ENCODE measurements around the gene ST13.
"Not testable (repeated sequence)": the region's sequence is repeated elsewhere in the genome, so short reads cannot be mapped to it uniquely, and the experiment has no call there.

ST13 gene

DNA sequence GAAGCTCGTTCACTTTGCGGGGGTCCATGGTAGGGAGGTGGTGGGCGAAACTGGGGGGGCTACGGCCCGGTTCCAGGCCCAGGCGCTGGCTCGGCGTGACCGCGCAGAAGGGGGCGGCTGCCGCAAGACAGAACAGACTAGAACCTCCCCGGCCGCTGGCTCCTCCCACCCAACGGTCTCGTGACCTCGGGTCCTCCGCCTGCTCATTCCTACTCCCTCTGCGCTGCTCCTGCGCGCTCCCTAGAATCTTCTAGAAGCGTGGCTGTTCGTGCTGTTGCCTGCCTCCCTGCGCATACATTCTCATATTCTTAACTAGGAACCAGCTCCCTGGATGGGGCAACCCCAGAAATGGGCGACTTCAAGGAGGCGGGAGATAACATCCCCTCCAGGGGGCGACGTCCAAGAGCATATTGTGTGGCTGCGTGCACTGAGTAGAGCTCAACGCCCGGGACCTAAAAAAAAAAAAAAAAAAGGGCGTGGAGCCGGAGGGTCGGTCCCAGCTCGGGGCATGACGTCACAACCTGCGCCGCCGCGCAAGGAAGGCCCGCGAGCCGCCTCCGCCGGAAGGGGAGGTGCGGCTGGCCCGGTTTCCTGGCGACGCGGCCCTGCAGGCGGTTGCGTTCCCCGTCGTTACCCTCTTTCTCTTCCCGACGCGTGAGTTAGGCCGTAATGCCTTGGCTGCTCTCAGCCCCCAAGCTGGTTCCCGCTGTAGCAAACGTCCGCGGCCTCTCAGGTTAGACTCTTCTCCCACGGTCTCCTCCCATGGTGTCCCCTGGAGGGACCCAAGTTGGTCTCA, at the start of gene ST13, which contains the start of gene XPNPEP3:
TSS of gene ST13 (minus strand) at position 127 of the 796 bp plus-strand sequence. CDS start at position 28, 99 bp downstream.
TSS of gene XPNPEP3 (plus strand) at position 636 of the 796 bp plus-strand sequence. CDS start at position 670, 34 bp downstream.
- peak; percentile 75 for DNase-seq

GRCh38 chr22:40904101-40904500, 47.7 kb upstream of the ST13 start:
- no peak for DNase-seq

DNA sequence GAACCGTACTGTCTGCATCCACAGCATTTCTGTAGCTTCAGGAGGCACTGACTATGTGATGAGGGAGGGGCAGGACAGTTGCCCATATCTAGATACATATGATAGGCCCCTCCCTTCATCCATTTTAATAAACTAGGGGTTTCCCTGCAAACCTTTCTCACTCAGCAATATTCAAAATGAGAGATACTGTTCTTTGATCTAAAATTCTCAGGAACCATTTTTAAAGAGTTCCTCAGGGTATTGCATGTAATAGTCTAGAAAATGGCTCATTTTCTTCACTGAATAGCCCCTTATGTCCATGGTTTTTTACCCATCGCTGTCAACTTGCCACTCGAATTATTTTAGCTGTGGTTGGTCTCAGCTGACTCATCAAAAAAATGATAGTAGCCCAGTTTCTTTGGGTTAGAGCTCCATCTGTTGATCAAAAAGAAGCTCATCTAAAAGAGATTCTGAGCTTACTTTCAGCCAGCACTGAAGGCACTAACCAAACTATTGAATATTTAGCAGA, 42.5 kb upstream of the ST13 start:
- DNase-seq, result peak; percentile 11

DNA sequence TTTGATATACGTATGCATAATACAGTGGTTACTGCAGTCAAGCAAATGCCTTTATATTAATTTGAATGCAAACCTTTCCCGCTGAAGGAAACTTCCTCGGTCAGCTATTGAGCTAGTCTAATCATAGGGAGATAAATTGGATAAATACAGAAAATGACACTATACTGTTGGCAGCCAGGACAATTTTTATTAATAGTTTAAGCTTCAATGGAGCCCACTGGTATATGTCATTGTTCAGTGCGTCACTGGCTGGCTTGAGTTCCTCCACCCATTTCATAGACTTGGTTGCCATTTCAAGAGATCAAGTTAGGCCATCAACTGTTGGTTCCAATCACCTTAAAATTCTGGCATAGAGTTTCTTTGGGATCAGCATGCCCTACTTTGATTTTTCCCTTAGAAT, 38.0 kb upstream of the ST13 start:
- no peak for DNase-seq

- no peak for DNase-seq
These were observed 34.4 kb upstream of the ST13 start for GRCh38 chr22:40890881-40891280.

DNA sequence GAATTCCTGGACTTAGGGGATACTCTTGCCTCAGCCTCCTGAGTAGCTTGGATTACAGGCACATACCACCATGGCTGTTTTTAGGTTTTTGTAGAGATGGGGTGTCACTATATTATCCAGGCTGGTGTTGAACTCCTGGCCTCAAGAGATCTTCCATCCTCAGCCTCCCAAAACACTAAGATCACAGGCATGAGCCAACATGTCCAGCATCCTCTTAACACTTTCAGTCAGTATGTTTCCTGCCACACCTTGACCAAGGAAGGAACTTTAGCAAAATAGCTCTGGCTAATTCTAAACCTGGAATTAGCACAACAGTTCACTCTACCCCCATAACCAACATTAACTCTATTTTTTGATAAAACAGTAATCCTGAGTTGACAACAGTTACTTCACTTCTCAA, 32.7 kb upstream of the ST13 start:
- no peak for DNase-seq

DNA sequence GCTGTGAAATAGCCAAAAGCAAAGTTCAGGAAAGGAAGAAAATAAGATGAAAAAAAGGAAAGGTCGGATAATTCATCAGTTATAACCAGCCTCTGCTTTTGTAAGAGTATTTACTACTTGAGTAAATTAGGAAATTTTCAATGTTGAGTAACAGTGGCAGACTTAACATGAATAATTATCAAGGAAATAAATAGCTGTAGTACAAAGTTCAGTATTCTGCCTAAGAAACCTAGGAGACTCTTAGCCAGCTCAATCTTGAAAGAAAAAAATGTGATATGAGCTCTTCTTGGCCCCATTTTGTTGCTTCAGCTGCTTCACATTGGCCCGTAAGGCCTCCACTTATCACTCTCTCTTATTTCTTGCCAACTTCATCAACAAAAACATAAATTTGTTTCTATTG, 22.5 kb upstream of the ST13 start:
- no peak for DNase-seq

DNA sequence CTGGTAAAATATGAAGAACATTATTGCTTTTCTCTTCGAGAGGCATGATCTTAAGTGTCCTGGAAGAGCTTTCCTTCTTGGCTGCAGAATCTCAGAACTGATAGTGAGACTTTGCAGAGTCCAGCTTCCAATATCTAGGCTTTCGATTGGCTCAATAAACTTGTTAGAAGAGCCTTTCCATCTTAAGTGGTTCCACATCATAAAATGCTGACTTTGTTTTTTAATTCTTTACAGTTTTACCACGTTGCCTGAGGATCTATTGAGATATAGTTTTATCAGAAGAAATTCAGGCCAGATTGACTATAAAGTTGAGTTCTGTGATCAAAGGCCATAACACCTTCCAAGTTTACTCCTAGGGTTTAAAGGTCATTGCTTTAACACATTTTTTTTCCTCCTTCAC, 21.0 kb upstream of the ST13 start:
- peak; percentile 16 for DNase-seq

GRCh38 chr22:40876907-40877306, 20.5 kb upstream of the ST13 start:
- DNase-seq, result no peak

DNA sequence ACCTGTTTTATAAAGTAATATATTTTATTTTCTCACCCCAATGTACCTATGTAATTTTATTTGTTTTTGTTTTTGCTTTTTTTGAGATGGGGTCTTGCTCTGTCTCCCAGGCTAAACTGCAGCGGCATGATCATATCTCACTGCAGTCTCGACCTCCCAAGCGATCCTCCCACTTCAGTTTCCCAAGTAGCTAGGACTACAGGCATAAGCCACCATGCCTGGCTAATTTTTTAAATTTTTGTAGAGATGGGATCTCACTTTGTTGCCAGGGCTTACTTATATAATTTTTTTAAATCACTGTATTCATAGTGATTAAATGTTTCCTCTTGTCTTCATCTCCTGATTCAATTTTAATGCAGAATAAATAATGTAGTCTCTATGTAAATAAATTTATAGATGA, 18.7 kb upstream of the ST13 start:
- no peak for DNase-seq

DNA sequence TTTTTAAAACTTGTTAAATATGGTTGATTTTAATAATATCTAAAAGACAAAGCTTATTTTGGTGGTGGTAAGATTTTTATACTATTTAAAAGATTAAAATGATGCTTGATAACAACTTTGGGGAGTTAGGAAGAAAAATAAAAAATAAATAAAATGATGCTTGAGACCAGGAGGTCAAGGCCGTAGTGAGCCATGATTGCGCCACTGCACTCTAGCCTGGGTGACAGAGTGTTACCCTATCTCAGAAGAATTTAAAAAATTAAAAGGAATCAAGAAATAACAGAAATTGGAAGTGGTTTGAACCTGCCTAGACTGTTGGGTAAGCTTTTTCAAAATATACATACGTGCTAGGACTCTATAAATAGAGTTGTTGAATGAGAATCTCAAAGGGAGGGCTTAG, 17.6 kb upstream of the ST13 start:
- DNase-seq, result no peak

DNA sequence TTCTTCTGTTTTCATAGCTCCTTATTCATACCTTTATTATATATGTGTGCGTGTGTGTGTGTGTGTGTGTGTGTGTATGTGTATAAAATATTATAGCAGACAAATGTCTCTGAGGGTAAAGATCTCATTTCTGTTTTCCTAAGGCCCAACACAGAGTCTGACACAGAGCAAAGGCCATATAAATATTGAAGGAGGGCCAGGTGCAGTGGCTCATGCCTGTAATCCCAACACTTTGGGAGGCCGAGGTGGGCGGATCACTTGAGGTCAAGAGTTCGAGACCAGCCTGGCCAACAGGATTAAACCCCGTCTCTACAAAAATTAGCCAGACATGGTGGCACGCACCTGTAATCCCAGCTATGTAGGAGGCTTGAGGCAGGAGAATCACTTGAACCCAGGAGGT, 11.9 kb upstream of the ST13 start:
- DNase-seq, result not testable (repeated sequence)

DNA sequence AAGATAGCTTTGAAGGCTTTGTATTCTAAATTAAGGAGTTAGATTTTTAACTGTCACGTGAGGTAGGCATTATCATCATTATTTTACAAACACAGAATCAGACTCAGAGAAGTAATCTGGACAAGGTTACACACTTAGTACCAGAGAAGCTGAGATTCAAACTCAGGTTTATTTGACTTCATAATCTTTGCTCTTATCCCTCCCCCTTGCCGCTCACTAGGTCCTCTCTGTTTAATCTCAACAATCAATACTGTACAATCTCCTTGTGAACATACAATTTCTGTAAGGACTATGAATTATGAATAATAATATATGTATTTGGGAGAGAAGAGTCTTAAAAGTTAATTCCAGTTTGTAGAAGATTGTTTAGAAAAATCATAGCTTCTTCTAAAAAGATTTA, 10.7 kb upstream of the ST13 start:
- DNase-seq, result no peak

DNA sequence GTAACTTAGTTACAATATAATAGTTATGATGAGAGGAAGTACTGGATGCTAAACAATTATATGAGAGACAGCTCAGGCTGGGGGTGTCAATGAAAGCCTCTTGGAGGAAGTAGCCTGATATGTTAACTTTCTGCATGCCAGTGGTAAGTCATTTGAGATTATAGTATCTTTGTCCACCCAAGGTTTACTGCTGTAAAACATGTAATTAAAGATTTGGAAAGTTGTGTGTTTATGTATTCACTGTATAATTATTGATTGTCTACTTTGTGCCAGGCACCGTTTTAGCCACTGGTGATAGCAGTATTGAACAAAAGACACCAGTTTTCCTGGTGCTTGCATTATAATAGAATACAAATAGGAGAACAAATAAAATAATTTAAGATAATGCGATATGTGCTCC, 6.1 kb upstream of the ST13 start:
- DNase-seq, result no peak

GRCh38 chr22:40862013-40862412, 5.6 kb upstream of the ST13 start, which contains the start of gene DNAJB7:
Gene DNAJB7 (minus strand): TSS chr22:40862113. CDS start chr22:40861994, 119 bp downstream.
- no peak for DNase-seq

DNA sequence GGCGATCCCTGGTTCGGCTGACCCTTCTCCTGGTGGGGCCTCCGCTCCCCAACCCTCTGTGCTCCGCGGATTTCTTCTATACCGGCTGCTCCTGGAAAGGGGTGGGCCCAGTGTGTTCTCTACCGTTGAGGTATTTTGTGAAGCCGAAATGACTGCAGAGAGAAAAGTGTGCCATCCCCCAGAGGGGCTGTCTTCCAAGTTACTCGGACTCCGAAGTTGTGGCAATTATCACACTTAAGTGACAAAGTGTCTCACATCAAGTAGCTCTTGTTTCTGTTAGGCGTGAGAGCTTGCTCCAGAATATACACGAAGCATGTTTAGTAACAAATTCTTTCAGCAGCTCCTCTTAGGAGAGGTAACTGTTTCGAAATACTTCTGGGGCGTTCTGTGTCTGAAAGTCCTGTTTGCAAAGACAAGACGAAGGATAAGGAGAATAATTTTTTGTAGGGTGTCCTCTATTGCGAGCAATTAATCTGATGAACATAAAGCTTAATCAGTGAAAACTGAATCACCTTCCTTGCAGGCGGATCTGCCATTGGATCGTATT, 943 bp upstream of the ST13 start:
- DNase-seq, result no peak

DNA sequence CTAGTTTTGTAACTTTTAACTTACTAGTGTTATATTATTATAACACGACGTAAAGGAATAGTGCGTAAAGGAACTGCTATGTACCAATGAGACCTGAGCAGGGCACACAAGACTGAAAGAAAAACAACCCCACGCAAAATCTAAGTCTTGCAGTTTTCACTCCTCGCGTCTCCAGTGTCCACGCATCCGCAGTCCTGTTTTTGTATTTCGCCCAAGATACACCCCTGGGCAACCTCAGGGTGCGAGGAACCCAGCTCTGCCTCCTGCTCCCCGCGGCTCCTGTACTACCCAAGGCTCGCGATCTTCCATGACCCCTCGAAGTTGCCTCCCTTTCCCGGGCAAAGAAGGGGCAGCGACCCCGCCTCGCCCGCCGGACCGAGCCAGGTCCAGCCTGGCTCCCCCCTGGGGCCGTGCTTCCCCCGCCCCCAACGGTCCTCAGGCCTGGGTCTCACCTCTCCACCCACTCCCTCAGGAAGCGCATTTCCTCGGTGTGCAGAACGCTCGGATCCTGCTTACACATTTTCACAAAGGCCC, 393 bp downstream of the ST13 start:
- no peak for DNase-seq

- no peak for DNase-seq
These were observed 1.1 kb downstream of the ST13 start for GRCh38 chr22:40855071-40855978.

DNA sequence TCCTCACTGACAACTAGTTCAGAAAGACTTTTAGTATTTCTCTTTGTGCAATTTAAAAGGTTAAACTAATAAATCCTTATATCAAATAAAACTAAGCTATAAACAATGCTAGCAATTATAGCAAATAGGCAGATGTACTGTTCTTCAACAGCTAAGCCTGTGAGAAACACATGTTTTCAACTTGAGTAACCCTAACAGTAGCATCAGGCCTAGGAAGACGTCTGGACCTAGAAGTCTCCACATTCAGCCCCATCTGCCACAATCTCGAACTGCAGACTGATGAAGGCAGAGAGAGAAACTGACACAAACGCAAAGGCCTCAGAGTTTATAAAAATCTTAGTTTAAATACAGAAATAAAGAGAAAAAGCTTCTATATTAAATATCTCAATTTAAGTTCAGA, 2.5 kb downstream of the ST13 start:
- no peak for DNase-seq

DNA sequence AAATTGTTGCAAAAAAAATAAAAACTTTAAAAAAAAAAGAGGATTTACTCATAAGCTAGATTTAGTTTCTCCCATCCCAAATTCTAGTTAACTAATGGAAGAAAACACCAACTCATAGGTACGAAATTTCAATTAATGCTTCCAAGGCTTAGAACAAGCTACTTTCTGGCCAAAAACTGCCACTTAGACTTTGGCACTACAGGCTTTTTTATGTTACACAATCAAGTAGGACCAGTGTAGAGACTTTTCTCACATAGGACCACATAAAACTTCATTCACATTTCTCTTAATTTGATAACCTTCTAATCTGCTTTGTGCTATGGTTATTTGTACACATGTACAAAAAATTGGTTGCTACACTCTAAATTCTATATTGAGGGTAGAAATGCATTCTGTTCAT, 3.1 kb downstream of the ST13 start:
- DNase-seq, result no peak

DNA sequence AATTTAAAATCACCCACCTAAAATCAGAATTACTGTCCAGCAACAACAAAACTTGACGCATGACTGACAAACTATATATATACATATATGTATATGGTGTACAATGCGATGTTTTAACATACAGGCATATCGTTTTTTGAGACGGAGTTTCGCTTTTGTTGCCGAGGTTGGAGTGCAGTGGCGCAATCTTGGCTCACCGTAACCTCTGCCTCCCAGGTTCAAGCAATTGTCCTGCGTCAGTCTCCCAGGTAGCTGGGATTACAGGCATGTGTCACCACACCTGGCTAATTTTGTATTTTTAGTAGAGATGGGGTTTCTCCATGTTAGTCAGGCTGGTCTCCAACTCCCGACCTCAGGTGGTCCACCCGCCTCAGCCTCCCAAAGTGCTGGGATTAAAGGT, 10.6 kb downstream of the ST13 start:
- DNase-seq, result not testable (repeated sequence)

GRCh38 chr22:40844951-40845350, 11.5 kb downstream of the ST13 start:
- DNase-seq, result no peak

GRCh38 chr22:40838486-40838885, 18.0 kb downstream of the ST13 start:
- peak; percentile 43 for DNase-seq

Data from DMS79 (cell line).